Measurements from ENCODE around the gene TSHZ2.
"Not testable (repeated sequence)": the region's sequence is repeated elsewhere in the genome, so short reads cannot be mapped to it uniquely, and the experiment has no call there.

TSHZ2 gene

GRCh38 chr20:53434662-53435061 lies 462.5 kb downstream of the TSHZ2 start:
- DNase-seq, result no peak

DNA sequence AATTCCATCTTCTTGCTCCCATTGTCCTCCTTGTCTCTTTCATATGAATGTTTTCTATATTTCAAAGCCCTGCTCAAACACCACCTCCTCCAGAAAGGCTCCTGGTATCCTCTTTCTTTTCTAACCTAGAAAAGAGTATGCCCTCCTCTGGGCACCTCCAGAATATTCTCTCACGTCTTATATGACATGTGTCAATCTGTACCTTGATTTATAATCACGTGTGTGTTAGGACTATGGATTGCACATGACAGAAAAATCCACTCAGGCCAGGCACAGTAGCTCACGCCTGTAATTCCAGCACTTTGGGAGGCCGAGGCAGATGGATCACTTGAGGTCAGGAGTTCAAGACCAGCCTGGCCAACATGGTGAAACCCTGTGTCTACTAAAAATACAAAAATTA lies 464.8 kb downstream of the TSHZ2 start:
- DNase-seq, result not testable (repeated sequence)

DNA sequence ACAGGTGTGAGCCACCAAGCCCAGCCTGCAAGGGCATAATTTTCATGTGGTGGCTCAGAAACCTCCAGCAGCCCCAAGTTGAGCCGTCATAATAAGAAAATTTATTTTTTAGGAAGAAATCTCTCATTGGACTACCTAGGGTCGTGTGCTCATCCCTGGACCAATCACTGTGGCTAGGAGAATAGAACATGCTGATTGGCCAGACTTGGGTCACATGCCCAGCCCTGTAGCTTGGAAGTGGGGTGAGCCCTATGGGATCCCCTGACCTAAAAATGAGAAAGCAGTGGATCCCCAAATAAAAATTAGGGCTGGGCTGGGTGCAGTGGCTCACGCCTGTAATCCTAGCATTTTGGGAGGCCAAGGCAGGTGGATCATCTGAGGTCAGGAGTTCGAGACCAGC lies 466.2 kb downstream of the TSHZ2 start:
- no peak for DNase-seq

DNA sequence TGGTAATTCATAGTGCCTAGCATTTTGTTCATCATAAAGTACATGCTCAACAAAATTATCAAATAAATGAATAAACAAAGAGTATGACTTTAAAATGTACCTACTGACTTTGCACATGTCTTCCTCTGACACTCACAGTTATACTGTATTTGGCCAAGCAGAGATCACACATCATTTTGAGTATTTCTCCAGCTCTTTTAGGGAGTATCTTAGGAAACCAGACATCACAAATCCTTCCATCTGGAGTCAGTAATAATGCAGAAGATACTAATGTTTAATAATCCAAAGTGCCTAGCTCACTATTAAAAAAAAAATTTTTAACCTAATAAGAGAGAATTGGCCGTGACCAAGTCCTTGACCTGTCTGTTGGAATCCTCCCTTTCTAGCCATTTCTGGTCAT lies 466.9 kb downstream of the TSHZ2 start:
- DNase-seq, result no peak

GRCh38 chr20:53439616-53440015 lies 467.5 kb downstream of the TSHZ2 start:
- no peak for DNase-seq

DNA sequence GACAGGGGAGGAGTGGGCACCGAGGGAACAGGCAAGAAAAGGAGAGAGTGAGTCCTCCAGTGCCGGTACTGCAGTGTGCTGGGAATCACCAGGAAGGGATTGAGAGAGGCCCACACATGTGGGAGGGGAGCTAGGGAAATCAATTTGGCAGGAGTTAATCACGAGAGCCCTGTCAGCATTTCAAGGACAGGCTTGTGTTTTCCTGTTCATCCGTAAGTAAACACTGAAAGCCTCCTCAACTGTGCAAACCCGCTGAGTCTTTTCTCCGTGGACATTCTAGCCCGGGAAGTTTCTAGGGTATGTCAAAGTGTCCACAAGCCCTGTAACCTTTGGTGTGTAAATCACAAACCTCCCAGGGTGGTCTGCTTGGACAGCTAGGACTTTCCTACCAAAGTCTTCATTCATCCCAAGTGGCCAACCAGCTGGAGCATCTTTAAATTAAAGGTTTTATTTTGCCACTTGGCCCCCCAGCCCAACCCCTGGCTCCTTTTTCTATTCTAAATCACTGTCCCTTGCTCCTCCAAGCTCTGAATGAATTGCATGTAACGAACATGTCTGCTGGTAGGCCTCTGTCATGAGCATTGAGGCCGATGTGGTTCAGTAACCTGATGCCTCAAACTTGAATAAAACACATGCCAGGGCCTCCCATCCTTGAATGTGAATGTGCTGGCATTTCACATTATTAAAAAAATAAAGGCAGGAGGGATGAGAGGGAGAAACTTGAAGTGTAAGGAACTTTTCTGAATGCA lies 472.4 kb downstream of the TSHZ2 start:
- no peak for DNase-seq

- no peak for DNase-seq
Measured at GRCh38 chr20:53445321-53445731, 473.2 kb downstream of the TSHZ2 start.

DNA sequence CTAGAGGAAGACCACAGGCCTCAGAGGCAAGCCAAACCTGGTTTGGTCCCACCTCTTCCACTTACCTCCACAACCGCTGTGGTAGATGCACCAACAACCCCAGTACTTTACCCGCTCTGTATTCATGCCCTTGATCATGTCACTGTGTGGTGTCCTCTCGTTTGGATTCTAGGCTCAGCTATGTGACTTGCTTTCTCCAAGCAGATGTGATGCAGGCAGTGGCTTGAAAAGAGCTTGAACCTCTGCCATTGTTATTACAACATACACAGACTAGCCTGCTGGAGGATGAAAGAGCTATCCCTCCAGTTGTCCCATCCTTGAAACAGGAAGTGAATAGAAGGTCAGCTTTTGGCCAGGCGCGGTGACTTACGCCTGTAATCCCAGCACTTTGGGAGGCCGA lies 473.8 kb downstream of the TSHZ2 start:
- DNase-seq, result no peak

DNA sequence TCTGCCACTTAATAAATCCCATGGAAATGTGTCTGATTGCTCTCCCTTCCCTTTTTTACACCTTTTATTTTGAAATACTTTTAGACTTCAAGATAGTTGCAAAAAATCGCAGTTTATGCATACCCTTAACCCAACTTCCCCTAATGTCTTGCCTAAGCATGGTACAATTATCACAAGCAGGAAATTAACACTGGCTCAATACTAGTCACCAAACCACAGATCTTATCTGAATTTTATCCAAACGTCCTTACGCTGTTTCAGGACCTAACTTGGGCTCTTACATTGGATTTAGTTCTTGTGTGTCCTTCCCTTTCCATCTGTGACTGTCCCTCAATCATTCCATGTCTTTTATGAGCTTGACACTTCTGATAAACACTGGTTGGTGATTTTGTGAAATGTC lies 475.2 kb downstream of the TSHZ2 start:
- no peak for DNase-seq

- no peak for DNase-seq
Measured at GRCh38 chr20:53448426-53448825, 476.3 kb downstream of the TSHZ2 start.

DNA sequence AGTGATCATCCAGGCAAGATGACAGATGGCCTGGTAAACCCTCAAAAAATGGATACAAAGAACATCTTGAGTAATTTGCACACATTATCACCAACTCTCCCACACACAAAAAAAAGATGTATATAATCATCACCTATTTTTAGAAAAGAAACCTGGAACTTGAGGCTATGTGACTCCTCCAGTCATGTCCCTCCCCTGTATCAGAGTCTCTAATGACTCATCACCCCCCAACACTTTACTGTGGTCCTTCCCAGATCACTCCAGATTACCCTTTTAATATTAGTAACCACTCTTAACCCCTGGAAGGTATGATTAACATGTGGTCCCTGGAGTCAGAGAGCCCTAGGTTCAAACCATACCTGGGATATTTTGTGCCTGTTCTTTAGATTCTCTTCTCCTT lies 476.7 kb downstream of the TSHZ2 start:
- no peak for DNase-seq

DNA sequence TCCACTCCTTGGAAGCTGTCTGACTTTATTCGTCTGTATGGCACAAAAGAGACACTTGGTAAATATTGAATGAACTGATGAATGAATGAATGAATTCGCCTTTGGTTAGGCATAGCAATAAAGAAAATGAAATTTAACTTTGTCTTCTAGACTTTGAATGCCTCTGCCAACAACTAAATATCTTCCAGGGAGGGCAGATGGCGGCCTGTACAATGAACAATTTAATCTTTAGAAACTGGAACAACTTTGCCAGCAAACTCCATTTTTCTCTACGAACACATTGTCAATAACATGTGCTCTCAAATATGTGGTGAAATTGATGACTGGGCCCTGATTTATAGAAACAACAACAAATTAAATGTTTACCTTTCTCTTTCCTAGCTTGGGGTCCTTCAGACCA lies 480.9 kb downstream of the TSHZ2 start:
- no peak for DNase-seq

- no peak for DNase-seq
Measured at GRCh38 chr20:53454675-53455276, 482.6 kb downstream of the TSHZ2 start.

DNA sequence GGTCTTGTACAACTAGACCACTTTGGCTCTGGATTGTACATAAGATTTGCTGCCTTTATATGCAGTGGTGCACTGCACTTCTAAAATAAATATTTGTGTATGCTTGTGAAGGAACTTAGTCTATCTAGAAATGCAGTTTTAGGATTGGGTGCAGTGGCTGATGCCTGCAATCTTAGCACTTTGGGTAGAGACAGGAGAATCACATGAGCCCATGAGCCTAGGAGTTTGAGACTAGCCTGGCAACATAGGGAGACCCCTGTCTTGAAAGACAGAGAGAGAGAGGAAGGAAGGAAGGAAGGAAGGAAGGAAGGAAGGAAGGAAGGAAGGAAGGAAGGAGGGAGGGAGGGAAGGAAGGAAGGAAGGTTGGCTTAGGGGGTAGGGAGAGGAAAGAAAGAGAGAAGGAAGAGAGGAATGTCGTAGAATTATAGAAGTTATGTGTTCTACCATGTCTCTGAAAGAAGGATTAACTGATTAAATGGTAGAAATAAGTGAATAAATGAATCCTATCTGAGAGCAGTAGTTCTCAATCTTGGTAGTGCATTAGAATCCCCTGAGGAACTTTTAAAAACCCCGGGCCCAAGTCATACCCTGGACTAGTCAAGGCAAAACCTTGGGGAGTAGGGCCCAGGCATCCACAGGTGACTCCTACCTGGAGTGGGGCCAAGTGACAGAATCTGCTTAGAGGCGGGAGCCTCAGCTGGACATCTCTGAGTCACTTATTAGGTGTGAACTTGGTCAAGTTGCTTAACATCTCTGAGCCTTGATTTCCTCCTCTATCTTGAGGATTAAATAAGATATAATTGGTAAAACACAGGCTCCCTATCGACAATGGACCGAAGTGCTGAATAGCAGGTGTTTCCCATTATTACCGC lies 491.2 kb downstream of the TSHZ2 start:
- no peak for DNase-seq

GRCh38 chr20:53466279-53466678 lies 494.1 kb downstream of the TSHZ2 start:
- DNase-seq, result no peak

DNA sequence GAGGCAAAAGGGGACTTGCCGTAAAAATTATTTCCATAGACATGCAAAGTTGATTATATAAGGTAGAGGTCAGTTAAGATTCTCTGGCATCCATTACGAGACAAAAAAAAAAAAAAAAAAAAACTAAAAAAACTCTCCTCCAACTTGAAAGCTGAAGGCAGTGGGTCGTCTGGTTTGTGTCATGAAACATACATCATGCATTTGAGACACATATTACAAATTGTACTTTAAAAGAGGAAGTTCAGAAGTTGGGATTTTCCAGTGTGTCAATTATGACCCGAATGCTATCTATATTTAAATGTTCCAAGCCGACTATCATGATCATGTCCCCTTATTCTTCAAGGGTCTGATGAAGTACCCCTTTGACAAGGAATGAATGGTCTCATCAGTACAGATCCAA lies 496.4 kb downstream of the TSHZ2 start:
- no peak for DNase-seq

- not testable (repeated sequence) for DNase-seq
Measured at GRCh38 chr20:53472859-53473258, 500.7 kb downstream of the TSHZ2 start.

DNA sequence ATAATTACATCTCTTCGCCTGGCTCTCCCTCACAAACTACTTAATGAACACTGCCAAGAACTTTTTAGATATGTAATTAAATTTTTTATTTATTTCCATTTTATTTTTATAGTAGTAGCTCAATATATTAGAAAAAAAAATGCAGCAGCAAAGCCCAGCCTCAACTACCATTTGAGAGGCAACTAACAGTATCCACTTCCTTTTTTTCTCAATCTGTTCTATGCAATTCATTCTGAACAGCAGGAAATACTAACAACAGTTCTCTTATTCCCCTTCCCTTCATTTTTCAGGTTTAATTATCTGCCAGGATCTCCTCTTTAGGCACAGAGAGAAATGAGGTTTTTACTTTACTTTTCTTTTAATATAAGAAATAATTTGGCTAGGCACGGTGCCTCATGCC lies 508.8 kb downstream of the TSHZ2 start:
- DNase-seq, result no peak

GRCh38 chr20:53487461-53488200 lies 515.5 kb downstream of the TSHZ2 start:
- DNase-seq, result no peak

DNA sequence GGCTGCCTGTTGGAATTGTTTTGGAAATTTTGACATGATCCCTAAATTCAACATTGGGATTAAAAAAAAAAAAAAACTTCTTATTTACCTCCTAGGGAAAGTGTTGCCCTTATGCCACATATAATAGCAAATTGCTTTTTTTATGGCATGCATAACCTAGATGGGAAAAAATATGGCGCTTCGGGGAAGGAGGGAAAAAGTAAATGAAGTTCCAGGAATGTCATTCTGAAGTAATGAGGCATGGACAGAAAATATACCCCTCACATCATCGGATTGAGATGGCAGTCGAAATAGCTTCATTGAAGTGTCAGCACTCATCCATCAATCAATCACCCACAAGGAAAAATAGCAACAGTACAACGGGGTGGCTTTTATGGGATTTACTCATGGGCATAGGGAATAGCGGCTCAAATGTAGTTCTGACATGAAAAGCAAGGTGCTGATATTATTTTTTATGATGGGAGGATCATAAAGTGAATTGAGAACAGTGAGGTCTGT lies 516.7 kb downstream of the TSHZ2 start:
- no peak for DNase-seq

- no peak for DNase-seq
Measured at GRCh38 chr20:53489528-53489927, 517.4 kb downstream of the TSHZ2 start.

DNA sequence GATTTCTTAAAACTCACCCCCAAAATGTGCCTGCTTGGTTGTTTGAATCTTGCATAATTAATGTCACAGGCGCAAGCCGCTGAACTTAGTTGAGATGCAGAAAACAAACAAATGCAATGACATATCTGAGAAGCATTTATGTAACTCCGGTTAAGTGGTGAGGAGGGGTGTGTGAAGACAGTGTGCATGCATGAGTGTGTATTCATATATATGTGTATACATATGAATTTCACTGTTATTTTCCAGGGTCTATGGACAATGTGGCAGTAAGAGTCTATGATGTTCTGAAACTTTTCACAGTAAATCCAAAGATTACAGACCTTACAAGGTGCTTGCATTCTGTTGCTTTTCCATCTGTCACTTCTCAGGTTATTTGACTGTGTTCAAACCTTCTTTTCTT lies 518.5 kb downstream of the TSHZ2 start:
- DNase-seq, result no peak

GRCh38 chr20:53491462-53491861 lies 519.3 kb downstream of the TSHZ2 start:
- DNase-seq, result no peak
